ENCODE measurements around the gene LRIT2.
"Not testable (repeated sequence)": the region's sequence is repeated elsewhere in the genome, so short reads cannot be mapped to it uniquely, and the experiment has no call there.

LRIT2 gene

DNA sequence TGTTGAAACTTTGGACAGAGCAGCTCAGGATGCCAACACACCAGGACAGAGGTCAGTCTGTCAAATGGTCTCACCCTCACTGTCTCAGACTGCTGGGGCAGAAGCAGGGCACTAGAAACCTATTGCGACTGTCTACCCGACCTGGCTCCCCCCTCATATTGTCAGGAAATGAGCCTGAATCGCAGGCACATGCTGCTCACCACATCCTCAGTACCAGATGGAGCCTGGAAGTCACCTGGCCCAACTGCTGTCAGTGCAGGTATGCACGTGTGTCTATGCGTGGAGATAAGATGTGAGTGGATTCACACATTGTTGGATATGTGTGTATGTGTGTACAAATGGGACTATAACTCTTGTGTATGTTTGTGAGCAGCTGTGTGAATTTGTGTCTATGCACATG lies 34.2 kb downstream of the LRIT2 start:
- peak overlapping the region in 1 of 21 experiments; percentile 21 for H3K27ac ChIP-seq
- no peak overlapping the region for H3K4me3 ChIP-seq

DNA sequence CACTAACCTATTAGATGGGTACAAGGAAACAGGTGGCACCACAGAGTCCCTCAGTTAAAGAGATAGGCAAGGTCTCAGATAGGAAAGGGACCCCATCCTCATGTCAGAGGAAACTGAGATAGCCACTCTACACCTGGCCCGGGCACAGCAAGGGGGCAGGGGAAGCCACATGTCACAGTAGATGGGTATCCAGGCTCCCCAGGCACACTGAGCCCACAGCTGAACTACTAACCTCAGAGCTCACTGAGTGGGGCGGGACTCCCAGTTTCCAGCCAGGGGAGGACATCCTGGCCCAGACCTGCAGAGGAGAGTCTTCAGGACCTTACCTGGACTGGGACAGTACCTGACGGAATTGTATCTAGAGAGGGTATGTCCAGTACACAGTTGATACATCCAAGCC lies 34.7 kb downstream of the LRIT2 start:
- no peak overlapping the region for H3K4me3 ChIP-seq
- peak overlapping the region in 1 of 21 experiments; percentile 21 for H3K27ac ChIP-seq

DNA sequence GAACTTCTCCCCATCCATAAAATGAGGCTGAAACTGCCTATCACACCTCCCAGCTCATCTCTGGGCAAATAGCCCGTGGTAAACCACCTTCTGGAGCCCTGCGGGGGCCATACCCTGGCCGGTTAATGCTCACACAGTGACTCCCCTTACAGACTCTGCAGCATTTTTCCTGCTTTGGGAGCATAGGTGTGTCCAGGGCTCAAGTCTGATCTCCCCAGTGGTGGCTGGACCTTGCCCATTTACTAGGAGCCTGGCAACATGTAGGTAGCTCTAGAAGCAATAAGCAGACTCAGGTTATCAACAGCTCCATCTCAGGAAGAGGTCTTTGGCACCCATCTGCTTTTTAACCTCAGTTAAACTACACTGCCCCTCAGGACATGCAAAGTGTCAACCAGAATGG lies 36.5 kb downstream of the LRIT2 start:
- Histone ChIP-seq H3K27ac (no peak overlapping the region), H3K4me3 (no peak overlapping the region)

DNA sequence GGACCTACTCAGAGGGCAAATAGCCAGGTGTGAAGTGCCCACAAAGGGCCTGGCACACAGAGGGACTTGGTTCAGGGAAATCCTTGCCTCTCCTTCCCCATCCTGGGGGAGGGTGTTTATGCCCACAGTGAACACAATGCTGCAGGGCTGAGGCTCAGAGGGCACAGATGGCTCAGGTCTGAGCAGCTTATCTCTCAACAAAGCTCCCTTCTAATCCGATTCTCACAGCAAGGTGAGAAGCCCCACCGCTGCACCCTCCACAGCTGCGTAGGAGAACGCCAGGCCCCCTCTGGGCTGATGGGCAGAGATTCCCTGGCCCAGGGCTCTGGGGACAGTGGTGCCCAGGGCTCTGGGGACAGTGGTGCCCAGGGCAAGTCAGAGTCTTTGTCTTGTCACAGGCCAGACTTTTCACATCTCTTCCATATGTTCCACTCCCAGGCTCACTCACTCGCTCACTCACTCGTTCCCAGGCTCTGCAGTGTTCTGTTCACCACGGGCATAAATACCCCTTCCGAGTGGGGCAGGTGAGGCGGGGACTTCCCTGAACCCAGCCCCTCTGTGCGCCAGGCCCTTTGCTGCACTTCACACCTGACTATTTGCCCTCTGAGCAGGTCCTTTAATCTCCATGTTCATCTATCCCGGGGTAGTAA lies 39.7 kb downstream of the LRIT2 start:
- Histone ChIP-seq H3K4me3 (no peak overlapping the region), H3K27ac (no peak overlapping the region)

DNA sequence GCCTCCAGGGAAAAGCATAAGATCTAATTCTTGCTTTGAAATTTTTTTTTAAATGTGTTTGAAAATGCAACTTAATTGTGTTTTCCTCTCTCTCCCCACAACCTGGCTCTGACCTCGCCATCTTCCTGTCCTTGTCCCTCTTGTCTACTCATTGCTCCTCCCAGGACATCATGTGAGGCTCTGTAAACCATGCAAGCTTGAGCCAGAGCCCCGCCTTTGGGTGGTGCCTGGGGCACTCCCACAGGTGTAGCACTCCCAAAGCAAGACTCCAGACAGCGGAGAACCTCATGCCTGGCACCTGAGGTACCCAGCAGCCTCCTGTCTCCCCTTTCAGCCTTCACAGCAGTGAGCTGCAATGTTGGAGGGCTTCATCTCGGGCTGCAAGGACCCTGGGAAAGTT lies 40.8 kb downstream of the LRIT2 start:
- Histone ChIP-seq H3K4me3 (no peak overlapping the region), H3K27ac (no peak overlapping the region)

DNA sequence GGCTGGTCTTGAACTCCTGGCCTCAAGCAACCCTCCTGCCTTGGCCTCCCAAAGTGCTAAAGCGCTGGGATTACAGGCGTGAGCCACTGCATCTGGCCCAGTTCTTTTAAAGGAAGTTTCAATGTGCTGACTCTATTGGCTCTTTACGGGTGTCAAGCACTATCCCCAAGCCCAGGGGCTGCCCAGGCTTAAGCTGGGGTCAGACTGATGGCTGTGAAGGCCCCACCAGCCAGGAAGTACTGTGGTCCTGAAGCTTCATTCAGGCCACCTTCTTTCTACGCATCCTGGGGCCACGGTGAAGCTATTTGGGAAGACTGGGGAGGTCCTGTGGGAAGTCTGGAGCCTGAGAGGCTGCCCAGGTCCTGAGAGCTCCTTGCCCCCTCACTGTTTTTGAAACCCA lies 43.7 kb downstream of the LRIT2 start:
- Histone ChIP-seq H3K27ac (no peak overlapping the region), H3K4me3 (no peak overlapping the region)

DNA sequence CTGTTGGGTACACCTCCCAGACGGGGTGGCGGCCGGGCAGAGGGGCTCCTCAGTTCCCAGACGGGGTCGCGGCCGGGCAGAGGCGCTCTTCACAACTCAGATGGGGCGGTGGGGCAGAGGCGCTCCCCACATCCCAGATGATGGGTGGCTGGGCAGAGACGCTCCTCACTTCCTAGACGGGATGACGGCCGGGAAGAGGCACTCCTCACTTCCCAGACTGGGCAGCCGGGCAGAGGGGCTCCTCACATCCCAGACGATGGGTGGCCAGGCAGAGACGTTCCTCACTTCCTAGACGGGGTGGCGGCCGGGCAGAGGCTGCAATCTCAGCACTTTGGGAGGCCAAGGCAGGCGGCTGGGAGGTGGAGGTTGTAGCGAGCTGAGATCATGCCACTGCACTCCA lies 45.0 kb downstream of the LRIT2 start:
- peak overlapping the region in 12 of 21 experiments; percentile 6 to 63 (median 48) for H3K27ac ChIP-seq
- H3K4me3 ChIP-seq: not testable (repeated sequence)

DNA sequence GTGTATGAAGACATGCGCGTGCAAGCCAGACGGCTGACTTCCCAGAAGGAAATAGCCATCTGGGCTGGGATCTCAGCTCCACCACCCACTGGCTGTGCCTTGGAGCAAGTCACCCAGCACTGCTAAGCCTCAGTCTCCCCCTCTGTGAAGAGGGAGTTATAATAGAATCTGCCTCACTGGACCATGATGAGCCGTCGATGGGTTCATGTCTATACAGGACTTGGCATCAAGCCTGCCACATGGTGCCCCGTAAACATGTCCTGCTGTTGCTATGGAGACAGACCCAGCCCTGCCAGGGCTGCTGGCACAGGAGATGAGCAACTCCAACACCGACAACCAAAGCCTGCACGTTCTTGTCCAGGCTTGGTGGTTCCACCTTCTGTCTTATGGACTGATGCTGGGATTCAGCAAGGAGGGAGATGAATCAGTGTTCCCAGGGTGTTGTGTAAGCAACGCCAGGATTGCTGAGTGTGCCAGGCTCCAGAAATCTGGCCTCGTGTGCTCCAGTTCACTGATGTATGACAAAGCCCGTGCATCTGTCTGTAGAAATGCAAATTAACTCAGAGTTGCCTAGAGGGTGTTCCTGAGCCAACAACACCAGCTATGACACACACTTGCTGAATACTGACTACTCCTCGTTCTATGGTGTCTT lies 46.2 kb downstream of the LRIT2 start:
- Histone ChIP-seq H3K4me3 (no peak overlapping the region), H3K27ac (peak overlapping the region in 19 of 21 experiments; percentile 4 to 88 (median 61))

DNA sequence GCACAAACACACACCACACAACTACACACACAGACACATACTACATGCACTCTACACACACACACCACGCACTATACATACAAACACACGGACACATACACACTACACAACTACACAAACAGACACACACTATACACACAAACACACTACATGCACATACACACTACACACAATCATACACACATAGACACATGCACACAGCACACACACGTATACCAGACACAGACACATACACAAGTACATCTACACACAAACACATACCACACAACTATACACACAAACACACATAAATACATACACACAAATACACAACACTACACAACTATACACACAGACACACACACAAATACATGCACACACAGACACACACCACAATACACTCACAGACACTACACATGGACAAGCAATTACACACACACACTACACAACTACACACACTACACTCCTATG lies 47.2 kb downstream of the LRIT2 start:
- peak overlapping the region in 16 of 21 experiments; percentile 18 to 88 (median 64) for H3K27ac ChIP-seq
- no peak overlapping the region for H3K4me3 ChIP-seq

DNA sequence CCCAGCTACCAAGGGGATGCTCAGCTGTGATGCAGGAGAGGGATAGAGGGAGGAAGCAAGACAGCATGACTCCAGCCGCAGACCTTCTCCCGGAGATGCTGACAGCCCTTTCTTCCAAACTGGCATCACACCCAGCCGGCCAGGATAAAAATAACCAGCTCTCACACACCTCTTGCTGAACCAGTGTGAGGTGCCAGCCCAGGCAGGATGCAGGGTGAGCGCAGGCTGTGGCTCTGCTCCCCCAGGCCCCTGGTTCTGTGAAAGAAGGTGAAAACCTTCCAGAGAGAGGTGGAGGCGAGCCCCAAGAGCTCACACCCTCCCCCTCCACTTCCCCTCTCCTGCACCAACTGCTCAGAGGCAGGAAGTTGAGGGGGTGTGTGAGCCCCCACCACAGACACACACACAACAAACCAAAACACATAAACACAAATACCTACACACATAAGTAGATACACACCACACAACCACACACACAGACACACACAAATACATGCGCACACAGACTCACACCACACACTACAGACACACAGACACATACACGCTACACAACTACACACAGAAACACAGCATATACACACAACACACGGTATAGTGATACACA lies 47.7 kb downstream of the LRIT2 start:
- peak overlapping the region in 18 of 21 experiments; percentile 6 to 88 (median 61) for H3K27ac ChIP-seq
- H3K4me3 ChIP-seq: no peak overlapping the region

DNA sequence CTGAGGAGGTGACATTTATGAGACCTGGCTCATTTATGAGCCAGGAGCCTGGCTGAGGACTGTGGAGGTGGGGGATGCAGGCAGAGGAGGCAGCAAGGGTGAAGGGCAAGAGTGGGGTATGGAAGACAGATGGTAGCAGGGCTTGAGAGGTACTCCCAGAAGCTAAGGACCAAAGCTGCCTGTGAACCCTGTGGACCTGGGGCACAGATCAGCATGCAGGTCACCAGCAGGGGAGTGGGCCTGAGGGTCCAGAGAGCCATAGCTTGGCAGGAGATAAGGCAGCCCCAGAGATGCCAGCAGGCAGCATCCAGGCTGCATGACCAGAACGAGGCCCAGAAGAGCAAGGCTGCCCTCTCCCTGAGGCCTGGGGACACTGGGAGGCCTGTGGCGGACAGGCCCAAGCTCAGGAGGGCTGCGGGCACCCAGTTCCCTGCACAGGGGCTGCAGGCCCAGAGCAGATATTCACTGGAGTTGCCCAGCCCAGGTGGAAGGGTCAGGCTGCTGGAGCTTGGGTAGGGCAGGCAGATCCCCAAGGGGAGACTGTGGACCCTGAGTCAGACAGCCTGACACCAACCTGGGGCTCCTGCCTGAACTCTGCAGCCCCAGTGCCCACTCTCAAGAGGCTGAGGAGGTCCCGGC lies 48.4 kb downstream of the LRIT2 start:
- Histone ChIP-seq H3K4me3 (no peak overlapping the region), H3K27ac (peak overlapping the region in 18 of 21 experiments; percentile 6 to 88 (median 61))

DNA sequence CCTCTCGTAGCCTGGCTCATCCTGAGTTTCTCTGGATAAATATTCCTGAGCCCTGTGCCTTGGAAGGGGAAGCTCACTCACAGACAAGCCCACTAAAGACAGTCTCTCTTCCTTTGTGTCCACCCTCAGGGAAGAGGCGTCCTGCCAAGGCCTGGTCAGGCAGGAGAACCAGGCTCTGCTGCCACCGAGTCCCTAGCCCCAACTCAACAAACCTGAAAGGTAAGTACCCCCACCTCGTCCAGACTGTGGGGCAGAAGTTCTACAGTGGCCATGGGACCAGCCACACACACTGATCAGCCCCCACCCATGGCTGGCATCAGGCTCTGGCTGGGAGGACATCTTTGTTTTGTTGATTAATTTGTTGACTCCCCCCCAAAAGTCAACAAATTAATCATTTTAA lies 49.0 kb downstream of the LRIT2 start:
- H3K27ac ChIP-seq: peak overlapping the region in 12 of 21 experiments; percentile 39 to 88 (median 75)
- no peak overlapping the region for H3K4me3 ChIP-seq

DNA sequence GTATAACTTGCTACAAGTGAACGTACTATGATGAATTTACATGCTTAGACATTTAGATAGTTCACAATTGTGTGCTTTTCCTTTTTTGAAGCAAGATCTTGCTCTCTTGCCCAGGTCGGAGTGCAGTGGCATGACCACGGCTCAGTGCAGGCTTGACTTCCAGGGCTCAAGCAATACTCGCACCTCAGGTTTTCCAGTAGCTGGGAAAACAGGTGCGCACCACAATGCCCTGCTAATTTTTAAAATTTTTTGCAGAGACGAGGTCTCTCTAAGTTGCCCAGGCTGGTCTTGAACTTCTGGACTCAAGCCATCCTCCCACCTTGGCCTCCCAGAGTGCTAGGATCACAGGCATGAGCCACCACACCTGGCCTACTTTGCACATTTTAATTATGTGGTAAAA lies 49.9 kb downstream of the LRIT2 start:
- H3K4me3 ChIP-seq: no peak overlapping the region
- peak overlapping the region in 1 of 21 experiments; percentile 62 for H3K27ac ChIP-seq

DNA sequence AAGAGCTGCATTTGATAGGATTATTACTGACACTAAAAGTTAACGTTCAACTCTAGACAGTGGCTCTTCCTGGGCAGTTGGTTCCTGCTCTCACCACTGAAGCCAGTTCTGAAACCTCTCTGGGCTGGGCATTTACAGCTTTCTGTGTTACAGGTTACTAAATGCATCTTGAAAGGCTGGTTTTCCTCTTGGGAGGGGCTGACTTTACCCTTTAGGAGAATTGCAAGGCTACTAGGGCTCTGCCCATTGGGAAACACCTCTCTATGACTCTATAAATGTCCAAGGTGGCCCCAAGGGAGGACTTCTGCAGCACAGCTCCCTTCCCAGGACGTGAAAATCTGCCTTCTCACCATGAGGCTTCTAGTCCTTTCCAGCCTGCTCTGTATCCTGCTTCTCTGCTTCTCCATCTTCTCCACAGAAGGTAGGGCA lies 51.8 kb downstream of the LRIT2 start, which contains the start of gene GPR15LG:
TSS of gene GPR15LG (plus strand) at position 301 of the 429 bp plus-strand sequence. CDS start at position 352, 51 bp downstream.
- H3K27ac ChIP-seq: peak within 1 kb of the TSS in 10 of 21 experiments; percentile 19 to 76 (median 58)
- H3K4me3 ChIP-seq: no peak within 1 kb of the TSS

DNA sequence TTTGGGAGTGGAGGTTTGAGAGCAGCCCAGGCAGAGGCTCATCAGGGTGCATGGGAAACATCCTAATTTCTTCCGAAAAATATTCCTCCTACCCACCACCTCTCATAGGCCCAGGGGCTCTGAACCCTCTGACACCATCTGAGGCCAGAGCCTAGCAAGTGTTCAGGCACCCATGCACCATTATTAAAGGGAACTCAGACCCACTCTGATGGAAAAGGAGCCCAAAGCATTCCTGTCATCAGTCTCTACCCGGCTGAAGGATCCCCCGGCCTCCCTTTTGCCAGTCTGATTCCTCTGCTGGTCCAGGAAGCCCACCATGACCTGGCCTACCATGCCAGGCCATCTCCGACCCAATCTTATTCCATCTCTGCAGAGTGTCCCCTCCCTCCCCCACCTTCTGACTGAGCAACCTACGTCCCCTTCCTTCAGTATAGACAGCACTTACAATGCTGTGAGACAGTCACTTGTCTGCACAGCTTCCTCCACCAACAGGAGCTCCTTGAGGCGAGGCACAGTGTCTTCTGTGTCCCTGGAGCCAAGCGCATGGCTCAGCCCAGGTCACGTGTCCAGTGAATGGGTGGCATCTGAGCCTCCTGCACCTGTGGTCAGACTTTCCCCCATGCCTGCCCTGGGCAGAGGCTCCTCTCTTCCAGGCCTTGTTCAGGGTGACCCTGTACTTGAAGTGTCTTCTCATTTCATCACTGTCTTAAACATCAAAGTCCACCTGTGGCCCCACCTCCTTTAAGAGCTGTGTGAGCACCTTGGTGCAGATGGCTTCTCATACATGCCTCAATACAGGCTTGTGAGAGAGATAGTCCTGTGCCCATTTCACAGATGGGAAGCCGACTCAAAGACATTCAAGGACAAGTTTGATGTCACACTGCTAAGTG lies 52.6 kb downstream of the LRIT2 start:
- peak overlapping the region in 10 of 21 experiments; percentile 19 to 76 (median 58) for H3K27ac ChIP-seq

DNA sequence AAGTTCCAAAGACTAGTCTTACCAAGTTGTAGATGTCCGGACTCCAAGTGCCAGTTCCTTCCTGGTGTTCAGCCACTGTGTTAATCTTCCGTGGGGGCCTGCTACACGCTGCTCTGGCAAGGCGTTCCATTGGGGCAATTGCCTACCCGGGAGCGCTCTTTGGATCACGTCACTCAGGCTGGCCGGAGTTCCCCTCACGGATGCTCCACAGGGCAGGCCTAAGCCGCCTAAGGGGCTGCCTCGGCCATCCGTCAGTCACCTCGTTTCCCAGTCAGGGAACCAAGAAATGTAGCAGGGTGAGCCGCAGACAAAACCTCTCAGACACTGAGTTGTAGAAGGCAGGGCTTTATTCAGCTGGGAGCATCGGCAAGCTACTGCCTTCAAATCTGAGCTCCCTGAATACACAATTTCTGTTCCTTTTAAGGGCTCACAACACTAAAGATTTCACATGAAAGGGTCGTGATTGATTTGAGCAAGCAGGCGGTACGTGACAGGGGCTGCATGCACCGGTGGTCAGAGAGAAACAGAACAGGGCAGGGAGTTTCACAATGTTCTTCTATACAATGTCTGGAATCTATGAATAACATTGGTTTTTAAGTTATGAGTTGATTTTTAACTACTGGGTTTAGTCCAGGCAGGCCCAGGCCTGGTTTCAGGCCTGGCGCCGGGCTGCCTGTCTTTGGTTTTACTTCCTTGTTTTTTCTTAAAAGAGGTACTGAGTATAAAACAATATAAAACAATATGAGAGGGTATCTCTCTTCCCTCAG lies 53.5 kb downstream of the LRIT2 start:
- H3K4me3 ChIP-seq: not testable (repeated sequence)
- peak overlapping the region in 15 of 21 experiments; percentile 19 to 76 (median 61) for H3K27ac ChIP-seq

More for the DNA sequence above, 52.6 kb downstream of the LRIT2 start:
- no peak overlapping the region for H3K4me3 ChIP-seq

DNA sequence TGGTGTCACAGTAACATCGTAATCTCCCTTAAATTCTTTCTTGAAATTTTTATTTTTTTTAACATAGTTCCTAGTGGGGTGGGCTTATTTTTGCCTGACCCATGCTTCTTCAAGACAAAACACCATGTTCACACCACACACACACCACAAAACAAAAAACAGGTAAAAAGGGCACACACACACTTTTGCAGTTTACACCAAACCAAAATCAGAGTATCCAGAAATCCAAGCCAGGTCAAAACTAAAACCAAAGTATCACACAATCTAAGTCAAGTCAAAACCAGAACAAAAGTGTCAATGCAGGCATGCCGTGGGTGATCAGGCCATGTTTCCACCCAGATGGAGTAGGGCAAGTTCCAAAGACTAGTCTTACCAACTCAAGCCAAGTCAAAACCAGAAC lies 54.1 kb downstream of the LRIT2 start:
- H3K4me3 ChIP-seq: not testable (repeated sequence)
- H3K27ac ChIP-seq: peak overlapping the region in 11 of 21 experiments; percentile 47 to 76 (median 65)

Data from skin epidermis (tissue), 12 donors.